PC-9 (cell line): ENCODE results near the gene CHCHD4.

Experiments used
- CTCF ChIP-seq: fragments of 200-600 bp; sonication (generic); conservative IDR thresholded peaks from 2 replicates; pipeline ENCODE4 v1.6.1; 2017; ENCODE audit warnings: mixed run types, antibody characterized with exemption, mild to moderate bottlenecking, moderate library complexity
- EZH2 ChIP-seq: fragments of 200-600 bp; sonication (generic); IDR thresholded peaks from 2 replicates; pipeline ENCODE4 v1.8.0; 2017; ENCODE audit warnings: antibody characterized with exemption, low read depth

GRCh38 chr3:14156843-14157561 lies 32.3 kb upstream of the CHCHD4 start:
- no peak for TF ChIP-seq EZH2
- no peak for TF ChIP-seq CTCF
